Measurements from ENCODE around the gene CERKL. TPM values are rescaled to one million over a fixed set of nuclear protein-coding genes. Genes with fewer than 3 reads are reported as not detected.

The CERKL gene
- total and polyA plus RNA-seq, 2 of the 13 experiments (the other 11 are each of a cell fraction or from before 2014, with no cell fraction given): not detected

GRCh38 chr2:181682026-181682789, 25.3 kb upstream of the CERKL start:
- Histone ChIP-seq H3K4me1 (ENCODE audit: insufficient read depth, low read length) (no peaks in the 10 kb centered on the region), H2AFZ (ENCODE audit: low read length) (no peak overlapping the region), H4K20me1 (ENCODE audit: insufficient read depth, low read length) (no peaks in the 10 kb centered on the region; the same call in 1 of the 2 replicates), H3K9ac (ENCODE audit: insufficient read depth, low read depth, low read length) (no peak overlapping the region), H3K4me2 (ENCODE audit: low read depth, low read length) (no peak overlapping the region), H3K27me3 (ENCODE audit: control insufficient read depth in 1 of 2, insufficient read depth in 2 of 2, low read length in 2 of 2) (peaks cover 9 to 54% of the 10 kb centered on the region in 2 experiments), H3K79me2 (ENCODE audit: insufficient read depth, low read length) (no peaks in the 10 kb centered on the region), H3K36me3 (replicated peaks in 1 of 2; ENCODE audit: control insufficient read depth in 1 of 2, insufficient read depth in 2 of 2, low read length in 2 of 2) (no peaks in the 10 kb centered on the region), H3K9me3 (ENCODE audit: low read length) (no peaks in the 10 kb centered on the region), H3K27ac (ENCODE audit: extremely low read length, insufficient read depth, low read length) (no peak overlapping the region), H3K4me3 (replicated peaks in 1 of 3; ENCODE audit: insufficient read depth in 1 of 3, low read depth in 2 of 3, low read length in 3 of 3) (no peak overlapping the region)
- ChIA-PET POLR2A (no interaction called here), CTCF (ENCODE audit: low intra/inter-chr PET ratio, low total read pairs) (no interaction called here)
- TF ChIP-seq FLYWCH1 (CRISPR knock-in tag; IDR thresholded peaks at IDR 0.05) (no peak), ZFP90 (CRISPR knock-in tag; IDR thresholded peaks at IDR 0.05; ENCODE audit: borderline replicate concordance) (no peak), SMARCC2 (IDR thresholded peaks at IDR 0.05) (no peak), ARNTL (CRISPR knock-in tag; IDR thresholded peaks at IDR 0.05) (no peak)
- TF ChIP-seq, protein P1, sequence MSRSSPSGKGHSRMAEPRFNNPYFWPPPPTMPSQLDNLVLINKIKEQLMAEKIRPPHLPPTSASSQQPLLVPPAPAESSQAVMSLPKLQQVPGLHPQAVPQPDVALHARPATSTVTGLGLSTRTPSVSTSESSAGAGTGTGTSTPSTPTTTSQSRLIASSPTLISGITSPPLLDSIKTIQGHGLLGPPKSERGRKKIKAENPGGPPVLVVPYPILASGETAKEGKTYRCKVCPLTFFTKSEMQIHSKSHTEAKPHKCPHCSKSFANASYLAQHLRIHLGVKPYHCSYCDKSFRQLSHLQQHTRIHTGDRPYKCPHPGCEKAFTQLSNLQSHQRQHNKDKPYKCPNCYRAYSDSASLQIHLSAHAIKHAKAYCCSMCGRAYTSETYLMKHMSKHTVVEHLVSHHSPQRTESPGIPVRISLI (CRISPR knock-in tag; IDR thresholded peaks at IDR 0.05; ENCODE audit: borderline replicate concordance): no peak
- TF ChIP-seq, protein P2, sequence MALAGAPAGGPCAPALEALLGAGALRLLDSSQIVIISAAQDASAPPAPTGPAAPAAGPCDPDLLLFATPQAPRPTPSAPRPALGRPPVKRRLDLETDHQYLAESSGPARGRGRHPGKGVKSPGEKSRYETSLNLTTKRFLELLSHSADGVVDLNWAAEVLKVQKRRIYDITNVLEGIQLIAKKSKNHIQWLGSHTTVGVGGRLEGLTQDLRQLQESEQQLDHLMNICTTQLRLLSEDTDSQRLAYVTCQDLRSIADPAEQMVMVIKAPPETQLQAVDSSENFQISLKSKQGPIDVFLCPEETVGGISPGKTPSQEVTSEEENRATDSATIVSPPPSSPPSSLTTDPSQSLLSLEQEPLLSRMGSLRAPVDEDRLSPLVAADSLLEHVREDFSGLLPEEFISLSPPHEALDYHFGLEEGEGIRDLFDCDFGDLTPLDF (CRISPR knock-in tag; IDR thresholded peaks at IDR 0.05): no peak
- ATAC-seq (no peak), DNase-seq (ENCODE audit: low spot score) (no peak), FAIRE-seq (no peak)
- in situ Hi-C loops (cut with HindIII; ENCODE audit: extremely low pct_ligation_motif_present, low pct_unique_long_range_greater_than_20kb) (no loop called here), intact Hi-C loops (cut with micrococcal nuclease; ENCODE audit: unreplicated experiment) (no loop called here)
- no TSS peak for BruUV-seq (replicated peaks)
- WGBS (ENCODE audit: low lambda C conversion rate): 40% methylated on average over 23 of the region's 24 CpGs
